Esophagus squamous epithelium (tissue), 4 donors: ENCODE data around the gene AIRE.

Experiments
- CTCF ChIP-seq, 6 experiments: fragments of 450-650 bp in 4 of 6; fragments of 200-600 bp in 2 of 6; sonication (generic) in 2 of 6; IDR thresholded peaks; one replicate each; pipeline ENCODE4 v1.5.1; 2016 to 2019; ENCODE audit warnings: antibody characterized with exemption in 6 of 6, mild to moderate bottlenecking in 4 of 6, moderate library complexity in 4 of 6
- POLR2A ChIP-seq, 4 donors: fragments of 450-650 bp; IDR thresholded peaks; one replicate each; pipeline ENCODE4 v1.6.1; 2017; ENCODE audit warnings: antibody characterized with exemption in 4 of 4, mild to moderate bottlenecking in 4 of 4, moderate library complexity in 3 of 4

GRCh38 chr21:44289381-44290010 is 3.8 kb downstream of the AIRE start:
- TF ChIP-seq POLR2A (IDR thresholded peaks at IDR 0.05) (no peak), CTCF (IDR thresholded peaks at IDR 0.05) (no peak)
